ENCODE results near the gene STAT1. TPM values are rescaled to one million over a fixed set of nuclear protein-coding genes. Genes with fewer than 3 reads are reported as not detected.

The STAT1 gene
- total and polyA plus RNA-seq, 9 of the 15 experiments (the other 6 are each of a cell fraction or from before 2014, with no cell fraction given), result 8.7 to 34.4 (median 26.8) TPM

- no TSS peak for BruUV-seq (replicated peaks)
- no peaks in the 10 kb centered on the region for H3K9me1 ChIP-seq (ENCODE audit: control insufficient read depth, insufficient read depth, low read length)
- no peak overlapping the region for H3K4me3 ChIP-seq
- ChIA-PET CTCF (ENCODE audit: low intra/inter-chr PET ratio) (no interaction called here), POLR2A (no interaction called here)
- H3K9ac ChIP-seq (ENCODE audit: insufficient read depth in 1 of 2, low read depth in 2 of 2, low read length in 2 of 2), result no peak overlapping the region
- H3K27me3 ChIP-seq (ENCODE audit: control insufficient read depth in 2 of 2, insufficient read depth in 2 of 2, low read length in 2 of 2), result no peaks in the 10 kb centered on the region
- WGBS (ENCODE audit: insufficient coverage, low coverage, missing lambda C conversion rate), result 86% methylated on average over 6 of the region's 7 CpGs
- FAIRE-seq, result no peak
- no peak overlapping the region for H2AFZ ChIP-seq (ENCODE audit: low read depth, low read length)
- no peak overlapping the region for H3K4me2 ChIP-seq (ENCODE audit: insufficient read depth, low read length)
- no peaks in the 10 kb centered on the region for H3K79me2 ChIP-seq (ENCODE audit: control insufficient read depth, insufficient read depth, low read length)
- no peaks in the 10 kb centered on the region for H3K4me1 ChIP-seq (replicated peaks in 1 of 2; ENCODE audit: control insufficient read depth in 2 of 2, insufficient read depth in 2 of 2, low read length in 2 of 2)
- ATAC-seq, result no peak
- no peaks in the 10 kb centered on the region for H3K9me3 ChIP-seq (replicated peaks; ENCODE audit: control insufficient read depth, insufficient read depth, low read depth, low read length)
- intact Hi-C loops (cut with micrococcal nuclease), result no loop called here
- no peaks in the 10 kb centered on the region for H4K20me1 ChIP-seq (replicated peaks; ENCODE audit: control insufficient read depth, insufficient read depth, low read length)
- no peak overlapping the region for H3K27ac ChIP-seq (ENCODE audit: extremely low read depth, low read depth, low read length)
- peaks cover 59% of the 10 kb centered on the region for H3K36me3 ChIP-seq (ENCODE audit: control insufficient read depth, insufficient read depth, low read length)
- in situ Hi-C loops (cut with MboI), result no loop called here
- no peak for DNase-seq (ENCODE audit: extremely low read depth in 1 of 4, low spot score in 3 of 4)
- TF ChIP-seq GATAD2A (IDR thresholded peaks at IDR 0.05) (no peak), ETV1 (tag; conservative IDR thresholded peaks at IDR 0.05; ENCODE audit: low read depth) (no peak), NR3C1 (CRISPR knock-in tag; IDR thresholded peaks at IDR 0.05) (no peak), ATF4 (CRISPR knock-in tag; IDR thresholded peaks at IDR 0.05) (no peak), MGA (IDR thresholded peaks at IDR 0.05) (no peak), SAP30 (IDR thresholded peaks at IDR 0.05; ENCODE audit: borderline replicate concordance, insufficient read depth, low read depth, low read length, poor library complexity, severe bottlenecking) (no peak), ID3 (CRISPR knock-in tag; IDR thresholded peaks at IDR 0.05) (no peak), ID3 (tag; IDR thresholded peaks at IDR 0.05) (no peak)
These were observed 84.1 kb downstream of the STAT1 start for GRCh38 chr2:190929919-190930318.

Data from K562 (cell line).